ENCODE measurements around the gene ODR4.

DNA sequence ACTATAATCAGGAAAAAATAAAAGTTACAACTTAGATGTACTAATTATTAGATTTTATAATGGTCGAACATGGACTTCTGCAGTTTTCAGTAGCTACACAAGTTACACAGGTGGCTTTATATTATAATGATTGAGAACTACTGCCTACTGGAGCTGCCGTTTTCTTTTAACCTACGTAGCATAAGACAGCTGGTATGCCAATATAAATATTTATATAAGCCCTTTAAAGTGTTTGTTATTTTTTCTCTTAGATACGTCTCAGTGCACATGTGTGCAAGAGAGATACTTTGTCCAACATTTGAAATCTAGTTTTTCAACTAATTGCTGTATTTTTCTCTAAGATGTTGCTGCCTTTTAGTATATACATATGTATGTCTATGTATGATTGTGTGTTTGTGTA lies 42.9 kb downstream of the ODR4 start:
- TF ChIP-seq, protein P1, sequence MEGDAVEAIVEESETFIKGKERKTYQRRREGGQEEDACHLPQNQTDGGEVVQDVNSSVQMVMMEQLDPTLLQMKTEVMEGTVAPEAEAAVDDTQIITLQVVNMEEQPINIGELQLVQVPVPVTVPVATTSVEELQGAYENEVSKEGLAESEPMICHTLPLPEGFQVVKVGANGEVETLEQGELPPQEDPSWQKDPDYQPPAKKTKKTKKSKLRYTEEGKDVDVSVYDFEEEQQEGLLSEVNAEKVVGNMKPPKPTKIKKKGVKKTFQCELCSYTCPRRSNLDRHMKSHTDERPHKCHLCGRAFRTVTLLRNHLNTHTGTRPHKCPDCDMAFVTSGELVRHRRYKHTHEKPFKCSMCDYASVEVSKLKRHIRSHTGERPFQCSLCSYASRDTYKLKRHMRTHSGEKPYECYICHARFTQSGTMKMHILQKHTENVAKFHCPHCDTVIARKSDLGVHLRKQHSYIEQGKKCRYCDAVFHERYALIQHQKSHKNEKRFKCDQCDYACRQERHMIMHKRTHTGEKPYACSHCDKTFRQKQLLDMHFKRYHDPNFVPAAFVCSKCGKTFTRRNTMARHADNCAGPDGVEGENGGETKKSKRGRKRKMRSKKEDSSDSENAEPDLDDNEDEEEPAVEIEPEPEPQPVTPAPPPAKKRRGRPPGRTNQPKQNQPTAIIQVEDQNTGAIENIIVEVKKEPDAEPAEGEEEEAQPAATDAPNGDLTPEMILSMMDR (IDR thresholded peaks at IDR 0.05), result no peak
- no peak for TF ChIP-seq POLR2A (IDR thresholded peaks at IDR 0.05)

All from Peyer's patch (tissue), 4 donors.